PC-3 (cell line): ENCODE measurements around the gene SBNO2. TPM values are rescaled to one million over a fixed set of nuclear protein-coding genes. Genes with fewer than 3 reads are reported as not detected.
A peak's percentile ranks its signal among the peaks of the same experiment; 100 is the strongest.

ENCODE experiments used
- ATAC-seq: fragments of 200-7000 bp; cut with Tn5 transposase; 2 replicates; pipeline ENCODE4 v1.9.1; 2020; ENCODE audit warnings: mild to moderate bottlenecking, moderate library complexity
- BruUV-seq: library from RNA; stranded (reverse); fragments of 400-500 nt; replicated peaks from 2 replicates; lab custom pipeline; 2021; lab: Mats Ljungman, UMichigan
- CTCF ChIA-PET: fragments of 300-600 bp; sonication (Branson Sonifier 250); formaldehyde crosslinking; loops from one replicate; lab custom pipeline; 2022; ENCODE audit warnings: antibody characterized with exemption; lab: Charles Lee
- POLR2A ChIA-PET: fragments of 300-600 bp; sonication (Branson Sonifier 250); formaldehyde crosslinking; loops from one replicate; lab custom pipeline; 2022; ENCODE audit warnings: antibody characterized with exemption; ENCODE audit not compliant: unreplicated experiment; lab: Charles Lee
- DNase-seq: peaks from one replicate; pipeline ENCODE4 v3.0.0-alpha.2; 2015
- H2AFZ ChIP-seq: fragments of 300-600 bp; sonication (generic); 2 replicates; pipeline ENCODE4 v1.6.0; 2016; ENCODE audit warnings: antibody characterized with exemption, low read length
- H3F3A ChIP-seq: fragments of 300-600 bp; sonication (generic); one replicate; pipeline ENCODE4 v1.6.0; 2017; ENCODE audit warnings: antibody characterized with exemption, low read length, control low read depth, mild to moderate bottlenecking; ENCODE audit not compliant: unreplicated experiment
- H3K27ac ChIP-seq: fragments of 300-600 bp; sonication (generic); 2 replicates; pipeline ENCODE4 v1.5.1; 2016; ENCODE audit warnings: mild to moderate bottlenecking, low read length
- H3K27me3 ChIP-seq: fragments of 300-600 bp; sonication (generic); 2 replicates; pipeline ENCODE4 v1.6.1; 2016; ENCODE audit warnings: low read length, mixed read lengths
- H3K36me3 ChIP-seq: fragments of 300-600 bp; sonication (generic); 2 replicates; pipeline ENCODE4 v1.6.1; 2016; ENCODE audit warnings: low read depth, mixed run types, low read length, mixed read lengths
- H3K4me1 ChIP-seq: fragments of 300-600 bp; sonication (generic); 2 replicates; pipeline ENCODE4 v1.5.1; 2016; ENCODE audit warnings: low read length; ENCODE audit not compliant: insufficient read depth
- H3K4me2 ChIP-seq: fragments of 300-600 bp; sonication (generic); 2 replicates; pipeline ENCODE4 v1.6.0; 2016; ENCODE audit warnings: low read length
- H3K4me3 ChIP-seq: fragments of 300-600 bp; sonication (generic); 2 replicates; pipeline ENCODE4 v1.5.1; 2016; ENCODE audit warnings: mild to moderate bottlenecking, low read length, mixed read lengths
- H3K79me2 ChIP-seq: fragments of 300-600 bp; sonication (generic); 2 replicates; pipeline ENCODE4 v1.6.1; 2017; ENCODE audit warnings: low read length, mixed read lengths
- H3K9ac ChIP-seq: fragments of 300-600 bp; sonication (generic); 2 replicates; pipeline ENCODE4 v1.6.0; 2016; ENCODE audit warnings: mild to moderate bottlenecking, low read length
- H3K9me2 ChIP-seq: fragments of 300-600 bp; sonication (generic); replicated peaks from 2 replicates; pipeline ENCODE4 v1.6.1; 2016; ENCODE audit warnings: mixed run types, low read length, mixed read lengths
- H3K9me3 ChIP-seq: fragments of 300-600 bp; sonication (generic); 2 replicates; pipeline ENCODE4 v1.6.1; 2016; ENCODE audit warnings: low read length, mixed read lengths
- H4K20me1 ChIP-seq: fragments of 300-600 bp; sonication (generic); 2 replicates; pipeline ENCODE4 v1.6.1; 2016; ENCODE audit warnings: low read length, mixed read lengths
- CTCF ChIP-seq: fragments of 300-600 bp; sonication (generic); conservative IDR thresholded peaks from 2 replicates; pipeline ENCODE4 v1.5.1; 2017; ENCODE audit warnings: antibody characterized with exemption, low read depth, mild to moderate bottlenecking, low read length
- EZH2 ChIP-seq: fragments of 300-600 bp; sonication (generic); IDR thresholded peaks from one replicate; pipeline ENCODE4 v1.6.1; 2017; ENCODE audit warnings: antibody characterized with exemption, mild to moderate bottlenecking, low read length; ENCODE audit not compliant: unreplicated experiment
- EZH2phosphoT487 ChIP-seq: fragments of 300-600 bp; sonication (generic); IDR thresholded peaks from 2 replicates; pipeline ENCODE4 v1.6.1; 2018; ENCODE audit warnings: mild to moderate bottlenecking, antibody characterized with exemption, low read length, borderline replicate concordance
- intact Hi-C: fragments of 100-400 bp; cut with micrococcal nuclease; formaldehyde crosslinking; loops from 2 replicates; pipeline ENCODE4 v1.9.0; 2023
- total RNA-seq: library from RNA; depleted of rRNA; stranded (reverse); fragments of >200 nt; gene quantifications from 2 replicates; pipeline ENCODE4 v1.2.3, GENCODE V29; 2014

Gene SBNO2
- total RNA-seq, 1 experiment from 2014 or later: 62.4 TPM

- TF ChIP-seq EZH2phosphoT487: no peak
- TF ChIP-seq EZH2: no peak
- peaks cover 3% of the 10 kb centered on the region; the same call in 1 of the 2 replicates for H4K20me1 ChIP-seq
- POLR2A ChIA-PET: interaction anchor here (0.6 kb wide), 1 partner anchor 144 kb away, joined by 5 read pairs; no protein-coding TSS in a partner anchor
- no peaks in the 10 kb centered on the region for H3F3A ChIP-seq
- no TSS peak for BruUV-seq
- H3K9ac ChIP-seq: peak overlapping the region; percentile 96
- no peaks in the 10 kb centered on the region for H3K36me3 ChIP-seq
- peaks cover 49% of the 10 kb centered on the region for H3K4me1 ChIP-seq
- CTCF ChIA-PET: no interaction called here
- peak overlapping the region; percentile 98 for H3K27ac ChIP-seq
- H3K4me3 ChIP-seq: peak overlapping the region; percentile 82
- H3K79me2 ChIP-seq: peaks cover 85% of the 10 kb centered on the region
- ATAC-seq: no peak
- H3K9me3 ChIP-seq: no peaks in the 10 kb centered on the region
- peak; percentile 33 for DNase-seq
- no peaks in the 10 kb centered on the region for H3K27me3 ChIP-seq
- H2AFZ ChIP-seq: no peak overlapping the region
- peak overlapping the region; percentile 90 for H3K4me2 ChIP-seq
- H3K9me2 ChIP-seq: no peaks in the 10 kb centered on the region
- intact Hi-C loops: loop anchor here (10.0 kb wide), 1 partner anchor 66 kb away; the partner anchor contains the start of gene GPX4
These were observed 2.9 kb downstream of the SBNO2 start for GRCh38 chr19:1170938-1171754.

- Histone ChIP-seq H3K27ac (peak overlapping the region; percentile 98), H3K4me2 (peak overlapping the region; percentile 90), H3K4me3 (peak overlapping the region; percentile 82), H3K36me3 (no peaks in the 10 kb centered on the region), H3K9me3 (no peaks in the 10 kb centered on the region), H3K27me3 (no peaks in the 10 kb centered on the region), H3F3A (no peaks in the 10 kb centered on the region), H4K20me1 (peaks cover 6% of the 10 kb centered on the region; the same call in 1 of the 2 replicates), H3K79me2 (peaks cover 94% of the 10 kb centered on the region), H3K4me1 (peaks cover 44% of the 10 kb centered on the region), H3K9me2 (no peaks in the 10 kb centered on the region), H2AFZ (no peak overlapping the region), H3K9ac (peak overlapping the region; percentile 96)
- POLR2A ChIA-PET: no interaction called here
- DNase-seq (peak; percentile 87), ATAC-seq (peak; percentile 20)
- TSS peak; percentile 15 for BruUV-seq
- no peak for TF ChIP-seq EZH2
- no peak for TF ChIP-seq CTCF
- TF ChIP-seq EZH2phosphoT487: no peak
- intact Hi-C loops: loop anchor here (10.0 kb wide), 1 partner anchor 65 kb away; the partner anchor contains the start of gene GPX4
- CTCF ChIA-PET: no interaction called here
These were observed 3.9 kb downstream of the SBNO2 start for GRCh38 chr19:1169921-1170885.

- Histone ChIP-seq H3K4me3 (peak overlapping the region; percentile 82), H3K4me1 (peaks cover 44% of the 10 kb centered on the region)
- CTCF ChIA-PET: interaction anchor here (0.5 kb wide), 1 partner anchor 9 kb away, joined by 7 read pairs; no protein-coding TSS in a partner anchor
These were observed 4.7 kb downstream of the SBNO2 start for GRCh38 chr19:1169411-1169791.

More at GRCh38 chr19:1169411-1169791, 4.7 kb downstream of the SBNO2 start:
- H3K27ac ChIP-seq: peak overlapping the region; percentile 98
- H4K20me1 ChIP-seq: peaks cover 9% of the 10 kb centered on the region; the same call in 1 of the 2 replicates
- no peak overlapping the region for H2AFZ ChIP-seq
- no peaks in the 10 kb centered on the region for H3F3A ChIP-seq
- H3K9ac ChIP-seq: peak overlapping the region; percentile 96
- POLR2A ChIA-PET: no interaction called here
- ATAC-seq (no peak; the same call in 1 of the 2 replicates), DNase-seq (no peak)
- intact Hi-C loops: no loop called here
- H3K79me2 ChIP-seq: peaks cover 99% of the 10 kb centered on the region
- H3K36me3 ChIP-seq: no peaks in the 10 kb centered on the region
- H3K9me3 ChIP-seq: no peaks in the 10 kb centered on the region
- TF ChIP-seq EZH2 (no peak), EZH2phosphoT487 (no peak), CTCF (no peak)
- BruUV-seq: no TSS peak
- no peaks in the 10 kb centered on the region for H3K27me3 ChIP-seq
- peak overlapping the region; percentile 90 for H3K4me2 ChIP-seq
- no peaks in the 10 kb centered on the region for H3K9me2 ChIP-seq
